Central memory CD8-positive, alpha-beta T cell (primary cell): ENCODE results near the gene ORAI1.
"Not testable (repeated sequence)": the region's sequence is repeated elsewhere in the genome, so short reads cannot be mapped to it uniquely, and the experiment has no call there.

Source experiments
- ATAC-seq: fragments of 150-1000 bp; cut with Tn5 transposase; replicated peaks from 2 replicates; pipeline ENCODE4 v1.10.0; 2022; ENCODE audit warnings: mild to moderate bottlenecking, moderate FRiP score, moderate number of reproducible peaks; ENCODE audit not compliant: poor library complexity, severe bottlenecking; ENCODE audit errors: extremely low read depth
- DNase-seq, 2 donors: peaks; one replicate each; pipeline ENCODE4 v3.0.0; 2021; ENCODE audit warnings: low spot score in 2 of 2
- H3K27ac Mint-ChIP-seq: one replicate; pipeline ENCODE4 v1.8.0; 2022; ENCODE audit warnings: low read depth, mild to moderate bottlenecking, moderate library complexity, mixed read lengths
- H3K27me3 Mint-ChIP-seq: one replicate; pipeline ENCODE4 v1.8.0; 2022; ENCODE audit warnings: mixed read lengths
- H3K36me3 Mint-ChIP-seq: one replicate; pipeline ENCODE4 v1.8.0; 2022; ENCODE audit warnings: mild to moderate bottlenecking, moderate library complexity, mixed read lengths; ENCODE audit not compliant: insufficient read depth
- H3K4me1 Mint-ChIP-seq: one replicate; pipeline ENCODE4 v1.8.0; 2022; ENCODE audit warnings: mixed read lengths
- H3K4me3 Mint-ChIP-seq: one replicate; pipeline ENCODE4 v1.8.0; 2022; ENCODE audit warnings: mild to moderate bottlenecking, moderate library complexity, mixed read lengths
- H3K9me3 Mint-ChIP-seq: one replicate; pipeline ENCODE4 v1.8.0; 2022; ENCODE audit warnings: mixed read lengths

Gene ORAI1

GRCh38 chr12:121584885-121585284, 41.4 kb upstream of the ORAI1 start:
- H3K27ac Mint-ChIP-seq, H3K4me3 Mint-ChIP-seq, ATAC-seq, H3K9me3 Mint-ChIP-seq, DNase-seq, H3K27me3 Mint-ChIP-seq: not testable (repeated sequence)
- H3K36me3 Mint-ChIP-seq: peaks cover 13% of the 10 kb centered on the region
- peaks cover 34% of the 10 kb centered on the region for H3K4me1 Mint-ChIP-seq

- DNase-seq: peak; percentile 58 to 70
- ATAC-seq: peak; percentile 76
- Mint-ChIP-seq H3K9me3 (no peaks in the 10 kb centered on the region), H3K27me3 (no peaks in the 10 kb centered on the region), H3K4me3 (peak overlapping the region; percentile 75), H3K36me3 (peaks cover 20% of the 10 kb centered on the region), H3K27ac (peak overlapping the region; percentile 99), H3K4me1 (peaks cover 41% of the 10 kb centered on the region)
Observed at GRCh38 chr12:121590476-121591143, 35.7 kb upstream of the ORAI1 start.

DNA sequence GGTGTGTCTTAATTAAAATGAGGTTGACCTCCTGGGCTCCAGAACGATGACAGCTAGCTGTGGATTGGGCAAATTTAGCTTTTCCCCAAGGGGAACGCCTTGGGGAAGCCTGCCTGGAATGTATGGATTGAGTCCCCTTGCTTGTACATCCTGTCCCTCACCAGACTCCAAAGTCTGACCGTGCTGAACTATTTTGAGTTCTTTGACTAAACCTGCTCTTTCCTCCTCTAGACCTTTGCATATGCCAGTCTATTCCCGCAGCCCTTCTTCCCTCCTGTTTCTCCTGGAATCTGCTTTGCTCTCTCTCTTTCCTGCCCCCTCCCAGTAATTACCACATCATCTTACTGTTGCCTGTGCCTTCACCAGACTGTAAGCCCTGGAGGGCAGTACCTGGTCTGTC, 34.0 kb upstream of the ORAI1 start:
- Mint-ChIP-seq H3K4me3 (peak overlapping the region; percentile 14), H3K36me3 (peaks cover 20% of the 10 kb centered on the region)

GRCh38 chr12:121595520-121595919, 30.8 kb upstream of the ORAI1 start:
- no peak overlapping the region for H3K4me3 Mint-ChIP-seq
- H3K9me3 Mint-ChIP-seq: no peaks in the 10 kb centered on the region
- ATAC-seq: no peak
- no peak overlapping the region for H3K27ac Mint-ChIP-seq
- no peaks in the 10 kb centered on the region for H3K27me3 Mint-ChIP-seq
- peaks cover 12% of the 10 kb centered on the region for H3K36me3 Mint-ChIP-seq
- no peak for DNase-seq
- H3K4me1 Mint-ChIP-seq: peaks cover 34% of the 10 kb centered on the region

More for the DNA sequence above, 34.0 kb upstream of the ORAI1 start:
- Mint-ChIP-seq H3K4me1 (peaks cover 45% of the 10 kb centered on the region), H3K9me3 (no peaks in the 10 kb centered on the region), H3K27ac (peak overlapping the region; percentile 99), H3K27me3 (no peaks in the 10 kb centered on the region)
- ATAC-seq (no peak), DNase-seq (no peak)

DNA sequence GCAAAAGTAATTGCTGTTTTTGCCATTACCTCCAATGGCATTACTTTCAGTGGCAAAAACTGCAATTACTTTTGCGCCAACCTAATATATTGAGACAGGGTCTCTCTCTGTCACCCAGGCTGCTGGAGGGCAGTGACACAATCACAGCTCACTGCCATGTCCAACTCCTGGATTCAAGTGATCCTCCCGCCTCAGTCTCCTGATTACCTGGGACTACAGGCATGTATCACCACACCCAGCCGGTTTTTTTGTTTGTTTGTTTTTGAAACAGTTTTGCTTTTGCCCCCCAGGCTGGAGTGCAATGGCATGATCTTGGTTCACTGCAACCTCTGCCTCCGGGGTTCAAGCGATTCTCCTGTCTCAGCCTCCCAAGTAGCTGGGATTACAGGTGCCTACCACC, 29.8 kb upstream of the ORAI1 start:
- Mint-ChIP-seq H3K27me3 (no peaks in the 10 kb centered on the region), H3K4me3 (no peak overlapping the region), H3K27ac (no peak overlapping the region), H3K9me3 (no peaks in the 10 kb centered on the region), H3K36me3 (peaks cover 2% of the 10 kb centered on the region), H3K4me1 (peaks cover 24% of the 10 kb centered on the region)
- no peak for ATAC-seq
- no peak for DNase-seq

- H3K4me3 Mint-ChIP-seq: no peak overlapping the region
- H3K27ac Mint-ChIP-seq: no peak overlapping the region
- H3K36me3 Mint-ChIP-seq: no peaks in the 10 kb centered on the region
- peaks cover 2% of the 10 kb centered on the region for H3K4me1 Mint-ChIP-seq
- no peaks in the 10 kb centered on the region for H3K27me3 Mint-ChIP-seq
- ATAC-seq: no peak
- no peak for DNase-seq
- H3K9me3 Mint-ChIP-seq: no peaks in the 10 kb centered on the region
Observed at GRCh38 chr12:121600702-121601336, 25.5 kb upstream of the ORAI1 start.

DNA sequence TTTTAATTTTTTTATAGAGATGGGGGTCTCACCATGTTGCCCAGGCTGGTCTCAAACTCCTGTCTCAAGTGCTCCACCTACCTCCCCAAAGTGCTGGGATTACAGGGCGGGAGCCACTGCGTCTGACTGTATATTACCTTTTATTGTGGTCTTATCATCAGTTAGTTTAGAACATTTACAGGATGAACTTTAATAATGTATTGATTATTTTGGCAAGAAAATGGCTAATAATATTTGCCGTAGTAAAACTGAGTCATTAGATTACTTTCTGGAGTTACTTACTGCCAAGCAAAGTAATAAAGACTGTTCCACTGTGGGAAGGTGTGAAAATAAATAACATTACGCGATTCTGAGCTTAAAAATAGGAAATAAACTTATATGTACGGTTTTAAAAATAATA, 23.6 kb upstream of the ORAI1 start:
- Mint-ChIP-seq H3K27ac (no peak overlapping the region), H3K36me3 (no peaks in the 10 kb centered on the region), H3K4me3 (no peak overlapping the region), H3K27me3 (no peaks in the 10 kb centered on the region), H3K9me3 (no peaks in the 10 kb centered on the region), H3K4me1 (no peaks in the 10 kb centered on the region)
- DNase-seq (no peak), ATAC-seq (no peak)

DNA sequence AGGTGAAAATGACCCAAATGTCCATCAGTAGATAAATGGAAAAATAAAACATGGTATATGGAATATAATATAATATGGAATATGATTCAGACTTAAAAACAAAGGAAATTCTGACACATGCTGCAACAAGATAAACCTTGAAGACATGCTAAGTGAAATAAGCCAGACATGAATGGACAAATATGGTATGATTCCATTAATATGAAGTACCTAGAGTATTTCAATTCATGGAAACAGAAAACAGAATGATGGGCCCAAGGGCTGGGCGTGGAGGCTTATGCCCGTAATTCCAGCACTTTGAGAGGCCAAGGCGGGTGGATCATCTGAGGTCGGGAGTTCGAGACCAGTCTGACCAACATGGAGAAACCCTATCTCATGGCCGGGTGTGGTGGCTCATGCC, 22.7 kb upstream of the ORAI1 start:
- Mint-ChIP-seq H3K4me3 (no peak overlapping the region), H3K9me3 (no peaks in the 10 kb centered on the region), H3K36me3 (no peaks in the 10 kb centered on the region), H3K27me3 (no peaks in the 10 kb centered on the region), H3K27ac (no peak overlapping the region), H3K4me1 (no peaks in the 10 kb centered on the region)
- DNase-seq (no peak), ATAC-seq (no peak)

- H3K4me1 Mint-ChIP-seq: peaks cover 6% of the 10 kb centered on the region
- ATAC-seq (no peak), DNase-seq (no peak)
- no peaks in the 10 kb centered on the region for H3K27me3 Mint-ChIP-seq
- H3K9me3 Mint-ChIP-seq: no peaks in the 10 kb centered on the region
- H3K4me3 Mint-ChIP-seq: no peak overlapping the region
- no peak overlapping the region for H3K27ac Mint-ChIP-seq
- H3K36me3 Mint-ChIP-seq: no peaks in the 10 kb centered on the region
Observed at GRCh38 chr12:121608301-121608700, 18.0 kb upstream of the ORAI1 start.

- H3K9me3 Mint-ChIP-seq: no peaks in the 10 kb centered on the region
- no peak overlapping the region for H3K4me3 Mint-ChIP-seq
- peaks cover 12% of the 10 kb centered on the region for H3K4me1 Mint-ChIP-seq
- ATAC-seq (no peak), DNase-seq (no peak)
- H3K36me3 Mint-ChIP-seq: peaks cover 7% of the 10 kb centered on the region
- no peaks in the 10 kb centered on the region for H3K27me3 Mint-ChIP-seq
- H3K27ac Mint-ChIP-seq: peak overlapping the region; percentile 90
Observed at GRCh38 chr12:121610239-121611149, 15.8 kb upstream of the ORAI1 start.

DNA sequence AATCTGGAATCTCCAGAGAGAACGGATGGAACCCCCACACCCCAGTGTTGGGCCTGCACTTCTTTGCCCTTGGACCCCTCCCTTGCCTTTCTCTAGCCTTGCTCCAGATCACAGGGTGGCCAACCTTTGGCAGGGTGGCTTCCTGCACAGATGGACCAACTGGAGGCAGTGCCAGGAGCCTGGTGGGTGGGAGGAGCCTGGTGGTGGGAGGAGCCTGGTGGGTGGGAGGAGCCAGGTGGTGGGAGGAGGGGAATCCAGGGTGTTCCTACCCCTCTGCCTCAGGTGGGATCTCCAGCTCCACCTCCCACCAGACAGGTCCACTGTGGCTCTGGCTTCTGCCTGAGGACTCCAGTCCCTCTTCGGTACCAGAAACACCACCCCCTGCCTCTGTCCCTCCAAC, 15.0 kb upstream of the ORAI1 start:
- Mint-ChIP-seq H3K27ac (peak overlapping the region; percentile 90), H3K27me3 (no peaks in the 10 kb centered on the region), H3K36me3 (peaks cover 9% of the 10 kb centered on the region), H3K4me1 (peaks cover 12% of the 10 kb centered on the region), H3K9me3 (no peaks in the 10 kb centered on the region), H3K4me3 (no peak overlapping the region)
- DNase-seq: no peak
- ATAC-seq: no peak

GRCh38 chr12:121613462-121613861, 12.9 kb upstream of the ORAI1 start:
- no peak overlapping the region for H3K4me3 Mint-ChIP-seq
- H3K4me1 Mint-ChIP-seq: peaks cover 12% of the 10 kb centered on the region
- no peaks in the 10 kb centered on the region for H3K27me3 Mint-ChIP-seq
- no peak overlapping the region for H3K27ac Mint-ChIP-seq
- ATAC-seq: no peak
- H3K9me3 Mint-ChIP-seq: no peaks in the 10 kb centered on the region
- H3K36me3 Mint-ChIP-seq: peaks cover 9% of the 10 kb centered on the region
- no peak for DNase-seq
